Parathyroid adenoma (tissue), 2 donors: Measurements from ENCODE around the gene SIPA1L3.

Experiments
- H2AFZ ChIP-seq: fragments of 300-600 bp; sonication (generic); one replicate; pipeline ENCODE4 v1.7.0; 2017; ENCODE audit warnings: antibody characterized with exemption, mild to moderate bottlenecking
- H3K27ac ChIP-seq: fragments of 300-600 bp; sonication (generic); one replicate; pipeline ENCODE4 v1.7.0; 2017
- H3K27me3 ChIP-seq: fragments of 300-600 bp; sonication (generic); one replicate; pipeline ENCODE4 v1.7.0; 2017; ENCODE audit warnings: low read length; ENCODE audit not compliant: control insufficient read depth, insufficient read depth
- H3K36me3 ChIP-seq: fragments of 300-600 bp; sonication (generic); one replicate; pipeline ENCODE4 v1.7.0; 2017; ENCODE audit warnings: low read length; ENCODE audit not compliant: control insufficient read depth, insufficient read depth
- H3K4me1 ChIP-seq: fragments of 300-600 bp; sonication (generic); one replicate; pipeline ENCODE4 v1.7.0; 2017; ENCODE audit warnings: control low read depth
- H3K4me2 ChIP-seq: fragments of 300-600 bp; sonication (generic); one replicate; pipeline ENCODE4 v1.7.0; 2017; ENCODE audit warnings: low read length
- H3K4me3 ChIP-seq: fragments of 300-600 bp; sonication (generic); one replicate; pipeline ENCODE4 v1.7.0; 2017; ENCODE audit warnings: low read depth, low read length
- H3K79me2 ChIP-seq: fragments of 300-600 bp; sonication (generic); one replicate; pipeline ENCODE4 v1.7.0; 2017; ENCODE audit warnings: control low read depth
- H3K9ac ChIP-seq: fragments of 300-600 bp; sonication (generic); one replicate; pipeline ENCODE4 v1.7.0; 2017; ENCODE audit warnings: mild to moderate bottlenecking
- H3K9me3 ChIP-seq: fragments of 300-600 bp; sonication (generic); one replicate; pipeline ENCODE4 v1.7.0; 2017; ENCODE audit warnings: low read length; ENCODE audit not compliant: control insufficient read depth
- TF ChIP-seq, protein P1 (sequence below): fragments of 300-600 bp; sonication (generic); IDR thresholded peaks from one replicate; pipeline ENCODE4 v1.7.0; 2017; ENCODE audit warnings: antibody characterized with exemption, mild to moderate bottlenecking
- donor health status: primary hyperparathyroidism.

SIPA1L3 gene

DNA sequence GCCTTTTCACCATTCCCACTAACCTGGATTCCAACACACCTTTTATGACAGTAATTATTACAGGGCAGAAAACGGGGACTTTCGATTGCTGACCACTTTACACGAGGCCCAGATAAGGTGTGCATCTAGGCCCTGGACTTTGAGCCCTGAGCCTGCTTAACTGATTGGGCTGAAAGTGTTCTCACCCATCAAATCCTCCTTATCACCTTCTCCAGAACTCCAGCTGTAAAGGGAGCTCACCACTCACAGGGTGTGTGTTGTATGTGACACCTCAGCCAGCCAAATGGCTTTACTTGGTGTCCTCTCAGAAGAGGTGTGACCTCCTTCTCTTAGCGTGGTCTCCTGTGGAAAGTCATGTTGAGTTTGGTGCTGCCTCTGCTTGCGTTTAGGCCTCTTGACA is 36.5 kb downstream of the SIPA1L3 start:
- Histone ChIP-seq H3K9ac (no peak overlapping the region), H3K27ac (no peak overlapping the region), H3K36me3 (no peaks in the 10 kb centered on the region), H3K9me3 (no peaks in the 10 kb centered on the region), H2AFZ (no peak overlapping the region), H3K4me2 (no peak overlapping the region), H3K4me1 (no peaks in the 10 kb centered on the region), H3K27me3 (no peaks in the 10 kb centered on the region), H3K79me2 (peaks cover 14% of the 10 kb centered on the region), H3K4me3 (no peak overlapping the region)
- TF ChIP-seq, protein P1, sequence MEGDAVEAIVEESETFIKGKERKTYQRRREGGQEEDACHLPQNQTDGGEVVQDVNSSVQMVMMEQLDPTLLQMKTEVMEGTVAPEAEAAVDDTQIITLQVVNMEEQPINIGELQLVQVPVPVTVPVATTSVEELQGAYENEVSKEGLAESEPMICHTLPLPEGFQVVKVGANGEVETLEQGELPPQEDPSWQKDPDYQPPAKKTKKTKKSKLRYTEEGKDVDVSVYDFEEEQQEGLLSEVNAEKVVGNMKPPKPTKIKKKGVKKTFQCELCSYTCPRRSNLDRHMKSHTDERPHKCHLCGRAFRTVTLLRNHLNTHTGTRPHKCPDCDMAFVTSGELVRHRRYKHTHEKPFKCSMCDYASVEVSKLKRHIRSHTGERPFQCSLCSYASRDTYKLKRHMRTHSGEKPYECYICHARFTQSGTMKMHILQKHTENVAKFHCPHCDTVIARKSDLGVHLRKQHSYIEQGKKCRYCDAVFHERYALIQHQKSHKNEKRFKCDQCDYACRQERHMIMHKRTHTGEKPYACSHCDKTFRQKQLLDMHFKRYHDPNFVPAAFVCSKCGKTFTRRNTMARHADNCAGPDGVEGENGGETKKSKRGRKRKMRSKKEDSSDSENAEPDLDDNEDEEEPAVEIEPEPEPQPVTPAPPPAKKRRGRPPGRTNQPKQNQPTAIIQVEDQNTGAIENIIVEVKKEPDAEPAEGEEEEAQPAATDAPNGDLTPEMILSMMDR, result no peak

DNA sequence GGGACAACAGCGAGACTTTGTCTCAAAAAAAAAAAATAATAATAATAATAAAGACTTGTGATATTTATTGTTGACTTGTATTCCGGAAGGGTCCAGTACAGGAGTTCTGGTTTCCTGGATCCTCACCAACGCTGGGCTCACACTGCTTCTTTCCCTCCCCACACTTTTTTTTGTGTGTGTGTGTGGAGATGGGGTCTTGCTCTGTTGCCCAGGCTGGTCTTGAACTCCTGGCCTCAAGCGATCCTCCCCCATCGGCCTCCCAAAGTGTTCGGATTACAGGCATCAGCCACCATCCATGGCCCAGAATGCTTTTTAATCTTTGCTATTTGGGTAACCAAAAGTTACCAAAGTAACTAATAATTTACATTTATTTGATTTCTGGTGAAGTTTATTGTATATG is 39.1 kb downstream of the SIPA1L3 start:
- Histone ChIP-seq H3K4me3 (no peak overlapping the region), H3K9ac (no peak overlapping the region), H3K36me3 (no peaks in the 10 kb centered on the region), H3K4me2 (no peak overlapping the region), H3K27me3 (no peaks in the 10 kb centered on the region), H2AFZ (no peak overlapping the region), H3K4me1 (no peaks in the 10 kb centered on the region), H3K79me2 (peaks cover 12% of the 10 kb centered on the region), H3K9me3 (no peaks in the 10 kb centered on the region), H3K27ac (no peak overlapping the region)
- TF ChIP-seq, protein P1, result no peak

DNA sequence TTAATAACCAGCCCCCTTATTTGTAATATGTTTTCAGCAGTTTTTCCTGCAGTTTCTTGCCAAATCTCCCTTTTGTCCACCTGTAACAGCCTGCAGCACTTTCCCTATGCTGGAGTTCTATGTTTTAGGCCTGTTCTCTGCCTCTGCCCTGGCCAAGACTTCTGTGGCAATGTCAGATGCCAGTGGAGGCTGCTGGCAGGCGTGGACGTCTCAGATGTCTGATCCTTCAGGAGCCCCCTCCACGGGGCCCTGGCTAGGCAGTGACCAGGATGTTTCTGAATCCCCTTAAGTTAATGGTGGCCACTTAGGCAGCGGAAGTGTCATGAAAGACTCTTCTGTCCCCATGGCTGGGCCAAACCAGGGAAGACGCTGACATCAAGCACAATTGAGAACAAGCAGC is 40.8 kb downstream of the SIPA1L3 start:
- no peaks in the 10 kb centered on the region for H3K4me1 ChIP-seq
- no peak overlapping the region for H2AFZ ChIP-seq
- no peaks in the 10 kb centered on the region for H3K9me3 ChIP-seq
- no peaks in the 10 kb centered on the region for H3K36me3 ChIP-seq
- TF ChIP-seq, protein P1, result no peak
- no peak overlapping the region for H3K9ac ChIP-seq
- no peaks in the 10 kb centered on the region for H3K27me3 ChIP-seq
- no peak overlapping the region for H3K4me3 ChIP-seq
- H3K4me2 ChIP-seq, result no peak overlapping the region
- H3K79me2 ChIP-seq, result peaks cover 12% of the 10 kb centered on the region
- H3K27ac ChIP-seq, result no peak overlapping the region

DNA sequence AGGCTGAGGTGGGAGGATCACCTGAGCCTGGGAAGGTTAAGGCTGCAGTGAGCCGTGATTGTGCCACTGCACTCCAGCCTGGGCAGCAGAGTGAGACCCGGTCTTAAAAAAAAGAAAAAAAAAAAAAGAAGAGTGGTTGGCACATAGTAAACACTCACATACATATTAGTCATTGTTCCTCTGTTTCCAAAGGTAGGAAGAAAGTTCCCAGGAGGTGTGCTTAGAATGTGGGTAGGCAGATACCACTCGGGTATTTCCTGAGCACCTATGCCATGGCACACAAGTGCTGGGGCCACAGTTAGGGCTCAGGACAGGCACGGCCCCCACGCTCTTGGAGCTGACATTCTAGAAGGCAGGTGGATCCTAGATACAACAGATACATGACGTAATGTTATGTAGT is 41.4 kb downstream of the SIPA1L3 start:
- Histone ChIP-seq H3K27ac (no peak overlapping the region), H3K4me2 (no peak overlapping the region), H3K27me3 (no peaks in the 10 kb centered on the region), H3K4me3 (no peak overlapping the region), H2AFZ (no peak overlapping the region), H3K4me1 (no peaks in the 10 kb centered on the region), H3K36me3 (no peaks in the 10 kb centered on the region), H3K9ac (no peak overlapping the region), H3K79me2 (peaks cover 12% of the 10 kb centered on the region), H3K9me3 (no peaks in the 10 kb centered on the region)
- TF ChIP-seq, protein P1, result no peak

DNA sequence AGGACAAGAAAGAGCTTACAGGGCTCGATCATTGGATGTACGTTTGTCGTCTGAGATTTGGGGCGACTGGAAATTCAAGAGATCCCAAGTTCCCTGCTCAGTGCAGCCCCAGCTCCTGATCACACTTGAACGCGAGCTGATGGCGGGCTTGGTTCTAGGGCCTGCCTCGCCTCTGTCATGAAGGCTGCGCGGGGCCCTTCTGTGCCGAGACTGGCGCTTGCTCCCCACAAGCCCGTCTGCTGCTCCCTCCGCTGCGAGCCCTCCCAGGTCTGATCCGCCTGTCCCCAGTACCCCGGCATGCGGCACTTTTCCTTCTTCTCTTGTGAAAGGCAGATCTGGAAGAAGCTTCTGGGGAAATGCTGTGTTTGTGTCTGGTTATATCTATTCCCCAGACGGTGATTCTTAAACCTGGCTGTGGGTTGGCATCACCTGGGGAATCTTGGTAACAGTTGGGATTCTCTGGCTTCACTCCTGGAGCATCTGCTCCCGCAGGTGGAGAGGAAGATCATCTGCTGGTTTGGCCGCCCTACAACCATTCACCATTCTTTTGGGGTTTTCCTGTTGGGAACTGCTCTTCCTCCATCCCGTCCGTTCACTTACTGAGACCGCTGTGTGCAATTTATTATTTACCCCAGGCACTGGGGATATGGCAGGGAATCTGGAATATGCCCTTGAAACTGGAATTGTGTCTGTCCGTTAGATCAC is 43.6 kb downstream of the SIPA1L3 start:
- Histone ChIP-seq H3K27ac (no peak overlapping the region), H3K4me3 (no peak overlapping the region), H3K27me3 (no peaks in the 10 kb centered on the region), H3K9me3 (no peaks in the 10 kb centered on the region), H3K36me3 (no peaks in the 10 kb centered on the region), H3K4me1 (no peaks in the 10 kb centered on the region), H3K79me2 (peaks cover 2% of the 10 kb centered on the region), H2AFZ (no peak overlapping the region), H3K9ac (no peak overlapping the region), H3K4me2 (no peak overlapping the region)
- TF ChIP-seq, protein P1, result no peak
